Breast epithelium (tissue), 3 donors: Measurements from ENCODE around the gene RNF2.

ENCODE experiments used
- POLR2A ChIP-seq: fragments of 450-650 bp; IDR thresholded peaks from one replicate; pipeline ENCODE4 v1.6.1; 2016; ENCODE audit warnings: antibody characterized with exemption, mild to moderate bottlenecking, moderate library complexity
- TF ChIP-seq, protein P1 (sequence below), 3 donors: fragments of 450-650 bp; IDR thresholded peaks; one replicate each; pipeline ENCODE4 v1.5.1; 2016 to 2017; ENCODE audit warnings: antibody characterized with exemption in 3 of 3, mild to moderate bottlenecking in 3 of 3, moderate library complexity in 3 of 3

DNA sequence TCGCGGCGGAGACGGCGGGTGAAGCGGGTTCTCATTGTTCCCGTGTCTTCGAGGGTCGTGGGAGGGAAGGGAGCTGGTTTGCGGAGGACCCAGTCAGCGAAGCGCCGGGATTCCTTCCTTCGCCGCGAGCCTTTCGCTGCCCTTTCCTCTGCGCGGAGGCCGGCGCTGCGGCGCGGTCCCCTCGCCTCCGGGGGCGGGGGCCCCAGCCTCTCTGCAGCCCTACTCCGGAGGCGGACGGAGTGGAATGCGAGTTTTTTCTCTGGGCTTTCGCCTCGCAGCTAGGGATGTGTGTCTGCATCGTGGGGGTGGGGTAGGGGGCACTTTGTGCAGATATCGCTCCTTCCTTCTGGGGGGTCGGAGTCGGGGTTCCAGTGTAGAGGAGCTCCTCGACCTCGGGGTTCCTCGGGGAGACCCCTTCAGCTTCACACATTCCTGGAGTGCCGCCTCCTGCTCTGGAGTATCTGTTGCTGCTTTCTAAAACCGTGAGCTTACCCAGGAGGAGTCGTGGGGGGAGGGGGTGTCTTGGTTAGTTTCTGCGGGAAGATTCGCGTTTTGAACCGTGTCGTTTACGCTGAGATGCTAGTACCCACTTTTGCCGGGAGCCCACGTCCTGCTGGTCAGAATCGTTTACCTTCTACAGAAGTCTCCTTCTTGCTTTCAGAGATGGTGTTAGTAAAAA lies 595 bp downstream of the RNF2 start:
- TF ChIP-seq POLR2A, result no peak
- TF ChIP-seq, protein P1, sequence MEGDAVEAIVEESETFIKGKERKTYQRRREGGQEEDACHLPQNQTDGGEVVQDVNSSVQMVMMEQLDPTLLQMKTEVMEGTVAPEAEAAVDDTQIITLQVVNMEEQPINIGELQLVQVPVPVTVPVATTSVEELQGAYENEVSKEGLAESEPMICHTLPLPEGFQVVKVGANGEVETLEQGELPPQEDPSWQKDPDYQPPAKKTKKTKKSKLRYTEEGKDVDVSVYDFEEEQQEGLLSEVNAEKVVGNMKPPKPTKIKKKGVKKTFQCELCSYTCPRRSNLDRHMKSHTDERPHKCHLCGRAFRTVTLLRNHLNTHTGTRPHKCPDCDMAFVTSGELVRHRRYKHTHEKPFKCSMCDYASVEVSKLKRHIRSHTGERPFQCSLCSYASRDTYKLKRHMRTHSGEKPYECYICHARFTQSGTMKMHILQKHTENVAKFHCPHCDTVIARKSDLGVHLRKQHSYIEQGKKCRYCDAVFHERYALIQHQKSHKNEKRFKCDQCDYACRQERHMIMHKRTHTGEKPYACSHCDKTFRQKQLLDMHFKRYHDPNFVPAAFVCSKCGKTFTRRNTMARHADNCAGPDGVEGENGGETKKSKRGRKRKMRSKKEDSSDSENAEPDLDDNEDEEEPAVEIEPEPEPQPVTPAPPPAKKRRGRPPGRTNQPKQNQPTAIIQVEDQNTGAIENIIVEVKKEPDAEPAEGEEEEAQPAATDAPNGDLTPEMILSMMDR (IDR thresholded peaks at IDR 0.05), result no peak
